NCI-H2171 (cell line): ENCODE results near the gene RD3L.

ENCODE experiments used
- DNase-seq: peaks from one replicate; lab custom pipeline; 2025; lab: John Stamatoyannopoulos, UW

Gene RD3L

GRCh38 chr14:103894723-103895059 lies 47.6 kb downstream of the RD3L start:
- DNase-seq: no peak

GRCh38 chr14:103894034-103894722 lies 48.2 kb downstream of the RD3L start:
- no peak for DNase-seq

- no peak for DNase-seq
Measured at GRCh38 chr14:103892247-103892646, 50.1 kb downstream of the RD3L start.

GRCh38 chr14:103891667-103892215 lies 50.6 kb downstream of the RD3L start:
- DNase-seq: no peak

- DNase-seq: no peak
Measured at GRCh38 chr14:103890821-103891666, 51.3 kb downstream of the RD3L start.
